ENCODE measurements around the gene SYPL1.

DNA sequence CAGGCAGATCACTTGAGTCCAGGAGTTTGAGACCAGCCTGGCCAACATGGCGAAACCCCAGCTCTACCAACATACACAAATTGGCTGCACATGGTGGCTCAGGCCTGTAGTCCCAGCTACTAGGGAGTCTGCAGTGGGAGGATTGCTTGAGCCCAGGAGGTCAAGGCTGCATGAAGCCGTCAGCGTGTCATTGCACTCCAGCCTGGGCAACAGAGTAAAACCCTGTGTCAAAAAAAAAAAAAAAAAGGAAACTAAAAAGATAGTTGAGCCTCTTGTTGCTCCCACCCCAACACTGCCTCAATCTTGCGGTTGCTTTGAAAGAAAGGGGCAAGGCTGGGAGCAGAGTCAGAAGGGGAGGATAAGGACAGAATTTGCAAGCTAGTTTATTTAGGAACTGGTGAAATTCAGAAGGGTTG, 69.9 kb downstream of the SYPL1 start:
- TF ChIP-seq, protein P1, sequence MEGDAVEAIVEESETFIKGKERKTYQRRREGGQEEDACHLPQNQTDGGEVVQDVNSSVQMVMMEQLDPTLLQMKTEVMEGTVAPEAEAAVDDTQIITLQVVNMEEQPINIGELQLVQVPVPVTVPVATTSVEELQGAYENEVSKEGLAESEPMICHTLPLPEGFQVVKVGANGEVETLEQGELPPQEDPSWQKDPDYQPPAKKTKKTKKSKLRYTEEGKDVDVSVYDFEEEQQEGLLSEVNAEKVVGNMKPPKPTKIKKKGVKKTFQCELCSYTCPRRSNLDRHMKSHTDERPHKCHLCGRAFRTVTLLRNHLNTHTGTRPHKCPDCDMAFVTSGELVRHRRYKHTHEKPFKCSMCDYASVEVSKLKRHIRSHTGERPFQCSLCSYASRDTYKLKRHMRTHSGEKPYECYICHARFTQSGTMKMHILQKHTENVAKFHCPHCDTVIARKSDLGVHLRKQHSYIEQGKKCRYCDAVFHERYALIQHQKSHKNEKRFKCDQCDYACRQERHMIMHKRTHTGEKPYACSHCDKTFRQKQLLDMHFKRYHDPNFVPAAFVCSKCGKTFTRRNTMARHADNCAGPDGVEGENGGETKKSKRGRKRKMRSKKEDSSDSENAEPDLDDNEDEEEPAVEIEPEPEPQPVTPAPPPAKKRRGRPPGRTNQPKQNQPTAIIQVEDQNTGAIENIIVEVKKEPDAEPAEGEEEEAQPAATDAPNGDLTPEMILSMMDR (IDR thresholded peaks at IDR 0.05) = no peak
- TF ChIP-seq POLR2AphosphoS5 (IDR thresholded peaks at IDR 0.05) = no peak
- TF ChIP-seq POLR2A (IDR thresholded peaks at IDR 0.05) = no peak

All from prostate gland (tissue), 2 donors.